ENCODE measurements around the gene REEP3.

Gene REEP3

DNA sequence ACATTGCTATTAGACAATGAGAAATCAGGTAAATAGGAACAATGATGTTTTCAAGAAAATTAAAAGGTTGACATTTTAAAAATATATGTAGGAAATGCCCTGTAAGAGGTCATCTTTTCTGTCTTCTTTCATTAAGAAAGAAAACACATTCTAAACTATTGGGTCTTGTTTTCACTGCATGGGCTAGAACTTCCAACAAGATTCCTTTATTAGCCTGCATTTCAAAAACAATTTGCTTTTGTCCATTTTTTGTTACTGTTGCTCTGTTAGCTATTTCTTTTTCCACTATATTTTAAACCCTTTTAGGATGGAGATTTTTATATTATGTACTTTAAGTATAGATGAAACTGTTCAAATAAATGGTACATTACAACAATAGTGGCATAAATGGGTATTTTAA is 9.2 kb downstream of the REEP3 start:
- H3K27me3 ChIP-seq (replicated peaks; ENCODE audit: insufficient read depth, low read length): no peaks in the 10 kb centered on the region
- H3K9me3 ChIP-seq (replicated peaks; ENCODE audit: insufficient read depth, low read length): no peaks in the 10 kb centered on the region
- TF ChIP-seq EZH2 (optimal IDR thresholded peaks at IDR 0.05; ENCODE audit: low read depth, low read length) (no peak), EZH2phosphoT487 (IDR thresholded peaks at IDR 0.05; ENCODE audit: low read length) (no peak)
- TF ChIP-seq, protein P1, sequence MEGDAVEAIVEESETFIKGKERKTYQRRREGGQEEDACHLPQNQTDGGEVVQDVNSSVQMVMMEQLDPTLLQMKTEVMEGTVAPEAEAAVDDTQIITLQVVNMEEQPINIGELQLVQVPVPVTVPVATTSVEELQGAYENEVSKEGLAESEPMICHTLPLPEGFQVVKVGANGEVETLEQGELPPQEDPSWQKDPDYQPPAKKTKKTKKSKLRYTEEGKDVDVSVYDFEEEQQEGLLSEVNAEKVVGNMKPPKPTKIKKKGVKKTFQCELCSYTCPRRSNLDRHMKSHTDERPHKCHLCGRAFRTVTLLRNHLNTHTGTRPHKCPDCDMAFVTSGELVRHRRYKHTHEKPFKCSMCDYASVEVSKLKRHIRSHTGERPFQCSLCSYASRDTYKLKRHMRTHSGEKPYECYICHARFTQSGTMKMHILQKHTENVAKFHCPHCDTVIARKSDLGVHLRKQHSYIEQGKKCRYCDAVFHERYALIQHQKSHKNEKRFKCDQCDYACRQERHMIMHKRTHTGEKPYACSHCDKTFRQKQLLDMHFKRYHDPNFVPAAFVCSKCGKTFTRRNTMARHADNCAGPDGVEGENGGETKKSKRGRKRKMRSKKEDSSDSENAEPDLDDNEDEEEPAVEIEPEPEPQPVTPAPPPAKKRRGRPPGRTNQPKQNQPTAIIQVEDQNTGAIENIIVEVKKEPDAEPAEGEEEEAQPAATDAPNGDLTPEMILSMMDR (IDR thresholded peaks at IDR 0.05; ENCODE audit: low read length): no peak
- no peak overlapping the region for H2AFZ ChIP-seq (ENCODE audit: low read length)
- no peak for DNase-seq
- H3K27ac ChIP-seq (ENCODE audit: low read length): no peak overlapping the region
- H3F3A ChIP-seq (ENCODE audit: insufficient read depth, low read length): no peaks in the 10 kb centered on the region
- no peaks in the 10 kb centered on the region for H3K9me2 ChIP-seq (replicated peaks; ENCODE audit: insufficient read depth, low read length)
- peaks cover 7% of the 10 kb centered on the region for H3K4me1 ChIP-seq (ENCODE audit: low read length)
- no peak overlapping the region for H3K4me2 ChIP-seq (ENCODE audit: low read depth, low read length)
- H3K79me2 ChIP-seq (ENCODE audit: low read length): peaks cover 60% of the 10 kb centered on the region
- H3K36me3 ChIP-seq (replicated peaks; ENCODE audit: insufficient read depth, low read length): no peaks in the 10 kb centered on the region
- H4K20me1 ChIP-seq (ENCODE audit: insufficient read depth, low read length): no peaks in the 10 kb centered on the region
- H3K9ac ChIP-seq (ENCODE audit: low read length): no peak overlapping the region
- no peak overlapping the region for H3K4me3 ChIP-seq (ENCODE audit: low read length)

DNA sequence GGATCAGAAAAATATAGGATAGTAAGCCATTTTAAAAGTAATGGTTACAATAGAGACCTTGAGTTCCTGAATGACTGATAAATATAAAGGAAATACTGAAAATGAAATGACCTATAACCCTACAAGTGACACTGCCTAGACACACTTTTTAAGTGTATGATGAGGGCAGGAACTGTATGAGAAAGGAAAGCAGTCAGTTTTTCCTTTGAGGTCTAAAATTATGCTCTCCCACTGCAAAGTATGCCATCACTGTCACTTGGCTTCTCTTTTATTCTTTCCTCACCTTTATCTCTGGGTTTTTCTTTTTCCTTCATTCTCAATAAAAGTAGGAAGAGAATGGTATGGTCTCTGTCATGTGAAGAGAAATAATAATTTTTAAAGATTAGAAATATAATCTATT is 13.5 kb downstream of the REEP3 start:
- H3K4me3 ChIP-seq (ENCODE audit: low read length): no peak overlapping the region
- DNase-seq: no peak
- H3K9me3 ChIP-seq (replicated peaks; ENCODE audit: insufficient read depth, low read length): no peaks in the 10 kb centered on the region
- no peak overlapping the region for H2AFZ ChIP-seq (ENCODE audit: low read length)
- H3K9ac ChIP-seq (ENCODE audit: low read length): no peak overlapping the region
- no peaks in the 10 kb centered on the region for H3K36me3 ChIP-seq (replicated peaks; ENCODE audit: insufficient read depth, low read length)
- no peak overlapping the region for H3K27ac ChIP-seq (ENCODE audit: low read length)
- H3K4me2 ChIP-seq (ENCODE audit: low read depth, low read length): no peak overlapping the region
- peaks cover 17% of the 10 kb centered on the region for H3K4me1 ChIP-seq (ENCODE audit: low read length)
- peaks cover 39% of the 10 kb centered on the region for H3K79me2 ChIP-seq (ENCODE audit: low read length)
- no peaks in the 10 kb centered on the region; the same call in 1 of the 2 replicates for H4K20me1 ChIP-seq (ENCODE audit: insufficient read depth, low read length)
- TF ChIP-seq, protein P1 (IDR thresholded peaks at IDR 0.05; ENCODE audit: low read length): no peak
- TF ChIP-seq EZH2 (optimal IDR thresholded peaks at IDR 0.05; ENCODE audit: low read depth, low read length): no peak
- TF ChIP-seq EZH2phosphoT487 (IDR thresholded peaks at IDR 0.05; ENCODE audit: low read length): no peak
- H3K27me3 ChIP-seq (replicated peaks; ENCODE audit: insufficient read depth, low read length): no peaks in the 10 kb centered on the region
- H3K9me2 ChIP-seq (replicated peaks; ENCODE audit: insufficient read depth, low read length): no peaks in the 10 kb centered on the region
- H3F3A ChIP-seq (ENCODE audit: insufficient read depth, low read length): 0 out of 2 replicates have a peak, but pooled peaks cover 5% of the 10 kb centered on the region

DNA sequence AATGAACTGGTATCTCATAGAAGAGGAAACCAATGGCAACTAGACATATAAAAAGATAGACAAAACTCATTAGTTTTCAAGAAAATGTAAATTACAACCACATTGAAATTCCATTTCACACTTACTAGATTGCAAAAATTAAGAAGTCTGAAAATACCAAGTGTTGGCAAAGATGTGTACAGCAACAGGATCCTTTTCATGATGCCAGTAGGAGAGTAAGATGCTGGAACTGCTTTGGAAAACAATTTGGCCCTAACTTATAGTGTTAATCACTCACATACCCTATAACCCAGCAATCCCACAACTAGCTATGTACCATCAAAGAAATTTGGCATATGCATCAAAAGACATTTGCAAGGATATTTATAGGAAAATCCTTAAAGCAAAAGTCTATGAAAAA is 15.5 kb downstream of the REEP3 start:
- H2AFZ ChIP-seq (ENCODE audit: low read length): no peak overlapping the region
- H3K27ac ChIP-seq (ENCODE audit: low read length): no peak overlapping the region
- H3K4me3 ChIP-seq (ENCODE audit: low read length): no peak overlapping the region
- no peak for DNase-seq
- H3K9ac ChIP-seq (ENCODE audit: low read length): no peak overlapping the region
- no peaks in the 10 kb centered on the region for H3K9me2 ChIP-seq (replicated peaks; ENCODE audit: insufficient read depth, low read length)
- H3K4me2 ChIP-seq (ENCODE audit: low read depth, low read length): no peak overlapping the region
- H3K79me2 ChIP-seq (ENCODE audit: low read length): peaks cover 24% of the 10 kb centered on the region
- H4K20me1 ChIP-seq (ENCODE audit: insufficient read depth, low read length): no peaks in the 10 kb centered on the region; the same call in 1 of the 2 replicates
- TF ChIP-seq, protein P1 (IDR thresholded peaks at IDR 0.05; ENCODE audit: low read length): no peak
- TF ChIP-seq EZH2 (optimal IDR thresholded peaks at IDR 0.05; ENCODE audit: low read depth, low read length): no peak
- TF ChIP-seq EZH2phosphoT487 (IDR thresholded peaks at IDR 0.05; ENCODE audit: low read length): no peak
- no peaks in the 10 kb centered on the region for H3K27me3 ChIP-seq (replicated peaks; ENCODE audit: insufficient read depth, low read length)
- H3K4me1 ChIP-seq (ENCODE audit: low read length): peaks cover 17% of the 10 kb centered on the region
- H3F3A ChIP-seq (ENCODE audit: insufficient read depth, low read length): 0 out of 2 replicates have a peak, but pooled peaks cover 5% of the 10 kb centered on the region
- no peaks in the 10 kb centered on the region for H3K9me3 ChIP-seq (replicated peaks; ENCODE audit: insufficient read depth, low read length)
- H3K36me3 ChIP-seq (replicated peaks; ENCODE audit: insufficient read depth, low read length): no peaks in the 10 kb centered on the region

Data from MM.1S (cell line).